PFSK-1 (cell line): ENCODE measurements around the gene TNFRSF21.

Experiments used
- POLR2AphosphoS5 ChIP-seq: IDR thresholded peaks from 2 replicates; pipeline ENCODE4 v1.6.1; 2012; ENCODE audit warnings: low read depth, mild to moderate bottlenecking, control low read depth, low read length, moderate library complexity
- SIN3A ChIP-seq: IDR thresholded peaks from 2 replicates; pipeline ENCODE4 v1.6.1; 2012; ENCODE audit warnings: mild to moderate bottlenecking, low read length, moderate library complexity, borderline replicate concordance; ENCODE audit not compliant: insufficient read depth
- TAF1 ChIP-seq: IDR thresholded peaks from 2 replicates; pipeline ENCODE4 v1.6.1; 2012; ENCODE audit warnings: low read length, control low read depth, borderline replicate concordance; ENCODE audit not compliant: insufficient read depth
- TF ChIP-seq, protein P1 (sequence below), 2 experiments: IDR thresholded peaks; 2 replicates each; pipeline versions ENCODE4 v1.6.1 to v1.8.0; 2011 to 2012; ENCODE audit warnings: low read depth in 2 of 2, low read length in 2 of 2, control low read depth in 1 of 2, inconsistent platforms in 1 of 2, mild to moderate bottlenecking in 1 of 2, moderate library complexity in 1 of 2; ENCODE audit not compliant: insufficient read depth in 1 of 2

- TF ChIP-seq, protein P1, sequence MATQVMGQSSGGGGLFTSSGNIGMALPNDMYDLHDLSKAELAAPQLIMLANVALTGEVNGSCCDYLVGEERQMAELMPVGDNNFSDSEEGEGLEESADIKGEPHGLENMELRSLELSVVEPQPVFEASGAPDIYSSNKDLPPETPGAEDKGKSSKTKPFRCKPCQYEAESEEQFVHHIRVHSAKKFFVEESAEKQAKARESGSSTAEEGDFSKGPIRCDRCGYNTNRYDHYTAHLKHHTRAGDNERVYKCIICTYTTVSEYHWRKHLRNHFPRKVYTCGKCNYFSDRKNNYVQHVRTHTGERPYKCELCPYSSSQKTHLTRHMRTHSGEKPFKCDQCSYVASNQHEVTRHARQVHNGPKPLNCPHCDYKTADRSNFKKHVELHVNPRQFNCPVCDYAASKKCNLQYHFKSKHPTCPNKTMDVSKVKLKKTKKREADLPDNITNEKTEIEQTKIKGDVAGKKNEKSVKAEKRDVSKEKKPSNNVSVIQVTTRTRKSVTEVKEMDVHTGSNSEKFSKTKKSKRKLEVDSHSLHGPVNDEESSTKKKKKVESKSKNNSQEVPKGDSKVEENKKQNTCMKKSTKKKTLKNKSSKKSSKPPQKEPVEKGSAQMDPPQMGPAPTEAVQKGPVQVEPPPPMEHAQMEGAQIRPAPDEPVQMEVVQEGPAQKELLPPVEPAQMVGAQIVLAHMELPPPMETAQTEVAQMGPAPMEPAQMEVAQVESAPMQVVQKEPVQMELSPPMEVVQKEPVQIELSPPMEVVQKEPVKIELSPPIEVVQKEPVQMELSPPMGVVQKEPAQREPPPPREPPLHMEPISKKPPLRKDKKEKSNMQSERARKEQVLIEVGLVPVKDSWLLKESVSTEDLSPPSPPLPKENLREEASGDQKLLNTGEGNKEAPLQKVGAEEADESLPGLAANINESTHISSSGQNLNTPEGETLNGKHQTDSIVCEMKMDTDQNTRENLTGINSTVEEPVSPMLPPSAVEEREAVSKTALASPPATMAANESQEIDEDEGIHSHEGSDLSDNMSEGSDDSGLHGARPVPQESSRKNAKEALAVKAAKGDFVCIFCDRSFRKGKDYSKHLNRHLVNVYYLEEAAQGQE (IDR thresholded peaks at IDR 0.05; ENCODE audit: insufficient read depth in 1 of 2, low read depth in 2 of 2, low read length in 2 of 2): no peak
- TF ChIP-seq SIN3A (no peak), TAF1 (no peak), POLR2AphosphoS5 (no peak)
Measured at GRCh38 chr6:47187893-47188587, 121.7 kb downstream of the TNFRSF21 start.
